ENCODE measurements around the gene ATP11A. TPM values are rescaled to one million over a fixed set of nuclear protein-coding genes. Genes with fewer than 3 reads are reported as not detected.

Gene ATP11A
- total and polyA plus RNA-seq, 2 experiments from 2014 or later = 28.7 to 30.8 TPM

GRCh38 chr13:112828082-112828699, 138.4 kb downstream of the ATP11A start:
- no peaks in the 10 kb centered on the region for H3K79me2 ChIP-seq
- no peak for DNase-seq (ENCODE audit: low spot score)
- 93% methylated on average over 14 of the region's 19 CpGs for WGBS (ENCODE audit: low lambda C conversion rate, missing lambda C conversion rate)
- TF ChIP-seq CTCF (IDR thresholded peaks at IDR 0.05; ENCODE audit: poor library complexity) (no peak), EZH2 (IDR thresholded peaks at IDR 0.05; ENCODE audit: borderline replicate concordance) (no peak), EZH2phosphoT487 (IDR thresholded peaks at IDR 0.05; ENCODE audit: low read depth, severe bottlenecking, unreplicated experiment) (no peak)
- no peaks in the 10 kb centered on the region for H3K9me2 ChIP-seq (replicated peaks; ENCODE audit: insufficient read depth)
- no peaks in the 10 kb centered on the region for H4K20me1 ChIP-seq (ENCODE audit: insufficient read depth, poor library complexity, severe bottlenecking)
- H3K4me3 ChIP-seq = no peak overlapping the region
- no peak overlapping the region for H3K27ac ChIP-seq
- no peaks in the 10 kb centered on the region for H3K36me3 ChIP-seq (replicated peaks; ENCODE audit: insufficient read depth, low read depth)
- no peak overlapping the region for H2AFZ ChIP-seq
- H3K9me3 ChIP-seq (ENCODE audit: low read depth) = no peaks in the 10 kb centered on the region
- H3K4me2 ChIP-seq = no peak overlapping the region
- H3K4me1 ChIP-seq (ENCODE audit: insufficient read depth) = no peaks in the 10 kb centered on the region
- no peaks in the 10 kb centered on the region for H3K27me3 ChIP-seq

GRCh38 chr13:112828756-112829155, 138.9 kb downstream of the ATP11A start:
- Histone ChIP-seq H3K4me2 (no peak overlapping the region), H4K20me1 (ENCODE audit: insufficient read depth, poor library complexity, severe bottlenecking) (no peaks in the 10 kb centered on the region), H3K9me3 (ENCODE audit: low read depth) (no peaks in the 10 kb centered on the region), H3K4me3 (no peak overlapping the region), H3K27ac (no peak overlapping the region), H3K4me1 (ENCODE audit: insufficient read depth) (no peaks in the 10 kb centered on the region), H3K36me3 (replicated peaks; ENCODE audit: insufficient read depth, low read depth) (no peaks in the 10 kb centered on the region), H2AFZ (no peak overlapping the region), H3K79me2 (no peaks in the 10 kb centered on the region), H3K9me2 (replicated peaks; ENCODE audit: insufficient read depth) (no peaks in the 10 kb centered on the region), H3K27me3 (no peaks in the 10 kb centered on the region)
- 94% methylated on average over 15 of the region's 15 CpGs for WGBS (ENCODE audit: low lambda C conversion rate, missing lambda C conversion rate)
- DNase-seq (ENCODE audit: low spot score) = no peak
- TF ChIP-seq EZH2 (IDR thresholded peaks at IDR 0.05; ENCODE audit: borderline replicate concordance) (no peak), EZH2phosphoT487 (IDR thresholded peaks at IDR 0.05; ENCODE audit: low read depth, severe bottlenecking, unreplicated experiment) (no peak), CTCF (IDR thresholded peaks at IDR 0.05; ENCODE audit: poor library complexity) (no peak)

- H3K79me2 ChIP-seq = no peaks in the 10 kb centered on the region
- H3K4me3 ChIP-seq = no peak overlapping the region
- H2AFZ ChIP-seq = no peak overlapping the region
- H3K9me2 ChIP-seq (replicated peaks; ENCODE audit: insufficient read depth) = no peaks in the 10 kb centered on the region
- TF ChIP-seq EZH2 (IDR thresholded peaks at IDR 0.05; ENCODE audit: borderline replicate concordance) (no peak), CTCF (IDR thresholded peaks at IDR 0.05; ENCODE audit: poor library complexity) (no peak), EZH2phosphoT487 (IDR thresholded peaks at IDR 0.05; ENCODE audit: low read depth, severe bottlenecking, unreplicated experiment) (no peak)
- no peaks in the 10 kb centered on the region for H3K4me1 ChIP-seq (ENCODE audit: insufficient read depth)
- H4K20me1 ChIP-seq (ENCODE audit: insufficient read depth, poor library complexity, severe bottlenecking) = no peaks in the 10 kb centered on the region
- DNase-seq (ENCODE audit: low spot score) = no peak
- no peaks in the 10 kb centered on the region for H3K27me3 ChIP-seq
- no peaks in the 10 kb centered on the region for H3K9me3 ChIP-seq (ENCODE audit: low read depth)
- 98% methylated on average over 21 of the region's 21 CpGs for WGBS (ENCODE audit: low lambda C conversion rate, missing lambda C conversion rate)
- no peaks in the 10 kb centered on the region for H3K36me3 ChIP-seq (replicated peaks; ENCODE audit: insufficient read depth, low read depth)
- H3K4me2 ChIP-seq = no peak overlapping the region
- no peak overlapping the region for H3K27ac ChIP-seq
These were observed 141.4 kb downstream of the ATP11A start for GRCh38 chr13:112831196-112831595.
